Astrocyte (in vitro differentiated cells and primary cell): ENCODE results near the gene AKT3. TPM values are rescaled to one million over a fixed set of nuclear protein-coding genes. Genes with fewer than 3 reads are reported as not detected.
A peak's percentile ranks its signal among the peaks of the same experiment; 100 is the strongest.

ENCODE experiments used
- DNase-seq: peaks from one replicate; pipeline ENCODE4 v3.0.0-alpha.2; 2010; ENCODE audit warnings: low read depth
- FAIRE-seq: peaks from 2 replicates; lab custom pipeline; 2011; peaks lifted over from hg19 to GRCh38; lab: Jason Lieb, UNC
- H2AFZ ChIP-seq: 2 replicates; pipeline ENCODE4 v1.6.0; 2012; ENCODE audit warnings: low read depth, low read length, inconsistent platforms
- H3K27ac ChIP-seq: 2 replicates; pipeline ENCODE4 v1.5.1; 2011; ENCODE audit warnings: low read depth, low read length, inconsistent platforms
- H3K27me3 ChIP-seq: 2 replicates; pipeline ENCODE4 v1.6.0; 2011; ENCODE audit warnings: low read length, inconsistent platforms; ENCODE audit not compliant: insufficient read depth
- H3K36me3 ChIP-seq: 2 replicates; pipeline ENCODE4 v1.5.1; 2011; ENCODE audit warnings: low read length, inconsistent platforms; ENCODE audit not compliant: insufficient read depth
- H3K4me1 ChIP-seq: 2 replicates; pipeline ENCODE4 v1.5.1; 2011; ENCODE audit warnings: low read length, inconsistent platforms; ENCODE audit not compliant: insufficient read depth
- H3K4me2 ChIP-seq: 2 replicates; pipeline ENCODE4 v1.6.0; 2012; ENCODE audit warnings: low read length, inconsistent platforms
- H3K4me3 ChIP-seq: 2 replicates; pipeline ENCODE4 v1.5.1; 2011; ENCODE audit warnings: low read depth, mild to moderate bottlenecking, low read length, inconsistent platforms; ENCODE audit not compliant: insufficient read depth
- H3K79me2 ChIP-seq: 2 replicates; pipeline ENCODE4 v1.6.0; 2012; ENCODE audit warnings: mild to moderate bottlenecking, low read length, inconsistent platforms; ENCODE audit not compliant: insufficient read depth
- H3K9ac ChIP-seq: 2 replicates; pipeline ENCODE4 v1.6.0; 2012; ENCODE audit warnings: mild to moderate bottlenecking, low read length, inconsistent platforms
- H3K9me3 ChIP-seq: 2 replicates; pipeline ENCODE4 v1.5.1; 2012; ENCODE audit warnings: low read depth, mild to moderate bottlenecking, low read length, inconsistent platforms; ENCODE audit not compliant: insufficient read depth
- H4K20me1 ChIP-seq: 2 replicates; pipeline ENCODE4 v1.6.0; 2012; ENCODE audit warnings: low read length, inconsistent platforms; ENCODE audit not compliant: insufficient read depth
- H3K27ac Mint-ChIP-seq: one replicate; pipeline ENCODE4 v1.8.0; 2021; ENCODE audit warnings: mild to moderate bottlenecking, mixed read lengths; ENCODE audit not compliant: unreplicated experiment
- H3K27me3 Mint-ChIP-seq: one replicate; pipeline ENCODE4 v1.8.0; 2021; ENCODE audit warnings: low read depth, mixed read lengths; ENCODE audit not compliant: unreplicated experiment
- H3K36me3 Mint-ChIP-seq: one replicate; pipeline ENCODE4 v1.8.0; 2021; ENCODE audit warnings: low read depth, mixed read lengths; ENCODE audit not compliant: unreplicated experiment
- H3K4me1 Mint-ChIP-seq: one replicate; pipeline ENCODE4 v1.8.0; 2021; ENCODE audit warnings: low read depth, mixed read lengths; ENCODE audit not compliant: unreplicated experiment
- H3K4me3 Mint-ChIP-seq: one replicate; pipeline ENCODE4 v1.8.0; 2021; ENCODE audit warnings: mild to moderate bottlenecking, moderate library complexity, mixed read lengths; ENCODE audit not compliant: unreplicated experiment
- H3K9me3 Mint-ChIP-seq: one replicate; pipeline ENCODE4 v1.8.0; 2021; ENCODE audit warnings: mild to moderate bottlenecking, mixed read lengths; ENCODE audit not compliant: unreplicated experiment
- CTCF ChIP-seq: IDR thresholded peaks from 2 replicates; pipeline ENCODE4 v1.5.1; 2011; ENCODE audit warnings: low read depth, mild to moderate bottlenecking, inconsistent platforms, low read length, moderate library complexity; ENCODE audit not compliant: insufficient read depth
- EZH2 ChIP-seq: IDR thresholded peaks from 2 replicates; pipeline ENCODE4 v1.6.1; 2012; ENCODE audit warnings: mild to moderate bottlenecking, low read length, inconsistent platforms; ENCODE audit not compliant: insufficient read depth
- total RNA-seq: library from RNA; stranded (reverse); gene quantifications from 2 replicates; pipeline ENCODE4 v1.2.1, GENCODE V29; 2021

The AKT3 gene
- total RNA-seq, 1 donor from 2014 or later, result 64.5 TPM

- peaks cover 31% of the 10 kb centered on the region for H3K79me2 ChIP-seq
- peaks cover 2% of the 10 kb centered on the region for H3K36me3 Mint-ChIP-seq
- peak overlapping the region; percentile 93 for H3K27ac Mint-ChIP-seq
- peak overlapping the region; percentile 17 for H3K9ac ChIP-seq
- peak overlapping the region; percentile 68 for H3K27ac ChIP-seq
- no peaks in the 10 kb centered on the region for H3K36me3 ChIP-seq
- H3K4me1 ChIP-seq, result peaks cover 19% of the 10 kb centered on the region
- peaks cover 39% of the 10 kb centered on the region for H3K4me1 Mint-ChIP-seq
- no peaks in the 10 kb centered on the region for H4K20me1 ChIP-seq
- no peaks in the 10 kb centered on the region for H3K9me3 ChIP-seq
- H2AFZ ChIP-seq, result no peak overlapping the region
- peak overlapping the region; percentile 72 for H3K4me2 ChIP-seq
- peak overlapping the region; percentile 18 for H3K4me3 Mint-ChIP-seq
- peak; percentile 94 for DNase-seq
- H3K27me3 ChIP-seq, result no peaks in the 10 kb centered on the region
- H3K9me3 Mint-ChIP-seq, result no peaks in the 10 kb centered on the region
- H3K4me3 ChIP-seq, result no peak overlapping the region
- TF ChIP-seq CTCF (no peak), EZH2 (no peak)
- FAIRE-seq, result peak; percentile 95
- H3K27me3 Mint-ChIP-seq, result no peaks in the 10 kb centered on the region
Measured at GRCh38 chr1:243718893-243719292, 131.2 kb downstream of the AKT3 start.

- Mint-ChIP-seq H3K9me3 (no peaks in the 10 kb centered on the region), H3K27me3 (no peaks in the 10 kb centered on the region), H3K27ac (peak overlapping the region; percentile 75), H3K4me3 (no peak overlapping the region), H3K36me3 (no peaks in the 10 kb centered on the region), H3K4me1 (peaks cover 39% of the 10 kb centered on the region)
- Histone ChIP-seq H4K20me1 (no peaks in the 10 kb centered on the region), H3K4me3 (no peak overlapping the region), H3K27ac (peak overlapping the region; percentile 68), H3K9me3 (no peaks in the 10 kb centered on the region), H3K36me3 (no peaks in the 10 kb centered on the region), H3K79me2 (peaks cover 31% of the 10 kb centered on the region), H2AFZ (no peak overlapping the region), H3K27me3 (no peaks in the 10 kb centered on the region), H3K4me1 (peaks cover 25% of the 10 kb centered on the region), H3K9ac (no peak overlapping the region), H3K4me2 (no peak overlapping the region)
- TF ChIP-seq CTCF, result no peak
- TF ChIP-seq EZH2, result no peak
- no peak for DNase-seq
- no peak for FAIRE-seq
Measured at GRCh38 chr1:243718022-243718421, 132.0 kb downstream of the AKT3 start.

- Histone ChIP-seq H3K4me2 (no peak overlapping the region), H3K4me3 (no peak overlapping the region), H3K27me3 (no peaks in the 10 kb centered on the region), H3K4me1 (peaks cover 26% of the 10 kb centered on the region), H3K9me3 (no peaks in the 10 kb centered on the region), H4K20me1 (no peaks in the 10 kb centered on the region), H3K36me3 (no peaks in the 10 kb centered on the region), H3K79me2 (peaks cover 27% of the 10 kb centered on the region), H3K27ac (no peak overlapping the region), H3K9ac (no peak overlapping the region), H2AFZ (no peak overlapping the region)
- Mint-ChIP-seq H3K4me3 (no peak overlapping the region), H3K36me3 (no peaks in the 10 kb centered on the region), H3K27ac (peak overlapping the region; percentile 14), H3K4me1 (peaks cover 41% of the 10 kb centered on the region), H3K9me3 (no peaks in the 10 kb centered on the region), H3K27me3 (no peaks in the 10 kb centered on the region)
- FAIRE-seq (peak; percentile 26), DNase-seq (peak; percentile 31)
- TF ChIP-seq EZH2 (no peak), CTCF (no peak)
Measured at GRCh38 chr1:243716906-243717305, 133.1 kb downstream of the AKT3 start.
